ENCODE data around the gene REXO5.

Gene REXO5

GRCh38 chr16:20765732-20766131 is 40.6 kb upstream of the REXO5 start:
- Histone ChIP-seq H3K36me3 (ENCODE audit: insufficient read depth, low read length) (no peaks in the 10 kb centered on the region; the same call in 1 of the 2 replicates), H3K79me2 (ENCODE audit: insufficient read depth, low read length) (no peaks in the 10 kb centered on the region), H3K4me2 (ENCODE audit: low read length) (no peak overlapping the region), H3K27me3 (ENCODE audit: insufficient read depth, low read length) (no peaks in the 10 kb centered on the region; the same call in 1 of the 2 replicates), H3K27ac (ENCODE audit: low read depth, low read length, poor library complexity, severe bottlenecking) (no peak overlapping the region), H4K20me1 (ENCODE audit: insufficient read depth, low read length) (no peaks in the 10 kb centered on the region), H3K9me2 (ENCODE audit: low read depth, low read length) (no peaks in the 10 kb centered on the region), H3K9ac (ENCODE audit: low read length) (no peak overlapping the region), H3K9me3 (ENCODE audit: low read length) (peaks cover 8% of the 10 kb centered on the region), H3F3A (ENCODE audit: insufficient read depth, low read length) (no peaks in the 10 kb centered on the region), H2AFZ (ENCODE audit: low read length) (no peak overlapping the region), H3K4me3 (ENCODE audit: low read depth, low read length, poor library complexity, severe bottlenecking) (no peak overlapping the region), H3K4me1 (ENCODE audit: insufficient read depth, low read length, severe bottlenecking) (peaks cover 10% of the 10 kb centered on the region)
- no peak for TF ChIP-seq CTCF (IDR thresholded peaks at IDR 0.05; ENCODE audit: low read length)
- TF ChIP-seq EZH2 (IDR thresholded peaks at IDR 0.05; ENCODE audit: borderline replicate concordance, low read length), result no peak

- H3K27me3 ChIP-seq (ENCODE audit: insufficient read depth, low read length), result no peaks in the 10 kb centered on the region; the same call in 1 of the 2 replicates
- no peak overlapping the region for H3K4me2 ChIP-seq (ENCODE audit: low read length)
- H3F3A ChIP-seq (ENCODE audit: insufficient read depth, low read length), result no peaks in the 10 kb centered on the region
- H3K9me2 ChIP-seq (ENCODE audit: low read depth, low read length), result no peaks in the 10 kb centered on the region
- H3K79me2 ChIP-seq (ENCODE audit: insufficient read depth, low read length), result no peaks in the 10 kb centered on the region
- H2AFZ ChIP-seq (ENCODE audit: low read length), result no peak overlapping the region
- H3K27ac ChIP-seq (ENCODE audit: low read depth, low read length, poor library complexity, severe bottlenecking), result no peak overlapping the region
- peaks cover 8% of the 10 kb centered on the region for H3K9me3 ChIP-seq (ENCODE audit: low read length)
- H3K4me3 ChIP-seq (ENCODE audit: low read depth, low read length, poor library complexity, severe bottlenecking), result no peak overlapping the region
- no peak for TF ChIP-seq EZH2 (IDR thresholded peaks at IDR 0.05; ENCODE audit: borderline replicate concordance, low read length)
- TF ChIP-seq CTCF (IDR thresholded peaks at IDR 0.05; ENCODE audit: low read length), result no peak
- peaks cover 10% of the 10 kb centered on the region for H3K4me1 ChIP-seq (ENCODE audit: insufficient read depth, low read length, severe bottlenecking)
- no peaks in the 10 kb centered on the region for H4K20me1 ChIP-seq (ENCODE audit: insufficient read depth, low read length)
- H3K9ac ChIP-seq (ENCODE audit: low read length), result no peak overlapping the region
- no peaks in the 10 kb centered on the region; the same call in 1 of the 2 replicates for H3K36me3 ChIP-seq (ENCODE audit: insufficient read depth, low read length)
These were observed 40.0 kb upstream of the REXO5 start for GRCh38 chr16:20766294-20766693.

- no peak overlapping the region for H3K4me2 ChIP-seq (ENCODE audit: low read length)
These were observed 38.8 kb upstream of the REXO5 start for GRCh38 chr16:20767577-20767976.

More at GRCh38 chr16:20767577-20767976, 38.8 kb upstream of the REXO5 start:
- Histone ChIP-seq H3K9me3 (ENCODE audit: low read length) (peaks cover 3% of the 10 kb centered on the region; the same call in 1 of the 2 replicates), H3K4me3 (ENCODE audit: low read depth, low read length, poor library complexity, severe bottlenecking) (no peak overlapping the region), H2AFZ (ENCODE audit: low read length) (no peak overlapping the region), H3K9me2 (ENCODE audit: low read depth, low read length) (no peaks in the 10 kb centered on the region), H3K36me3 (ENCODE audit: insufficient read depth, low read length) (no peaks in the 10 kb centered on the region; the same call in 1 of the 2 replicates), H3K79me2 (ENCODE audit: insufficient read depth, low read length) (no peaks in the 10 kb centered on the region), H3K9ac (ENCODE audit: low read length) (no peak overlapping the region), H3K27me3 (ENCODE audit: insufficient read depth, low read length) (no peaks in the 10 kb centered on the region; the same call in 1 of the 2 replicates), H4K20me1 (ENCODE audit: insufficient read depth, low read length) (no peaks in the 10 kb centered on the region), H3F3A (ENCODE audit: insufficient read depth, low read length) (no peaks in the 10 kb centered on the region), H3K4me1 (ENCODE audit: insufficient read depth, low read length, severe bottlenecking) (peaks cover 10% of the 10 kb centered on the region), H3K27ac (ENCODE audit: low read depth, low read length, poor library complexity, severe bottlenecking) (no peak overlapping the region)
- TF ChIP-seq EZH2 (IDR thresholded peaks at IDR 0.05; ENCODE audit: borderline replicate concordance, low read length) (no peak), CTCF (IDR thresholded peaks at IDR 0.05; ENCODE audit: low read length) (no peak)
